ENCODE results near the gene IFITM5.
"Not testable (repeated sequence)": the region's sequence is repeated elsewhere in the genome, so short reads cannot be mapped to it uniquely, and the experiment has no call there.

Gene IFITM5

DNA sequence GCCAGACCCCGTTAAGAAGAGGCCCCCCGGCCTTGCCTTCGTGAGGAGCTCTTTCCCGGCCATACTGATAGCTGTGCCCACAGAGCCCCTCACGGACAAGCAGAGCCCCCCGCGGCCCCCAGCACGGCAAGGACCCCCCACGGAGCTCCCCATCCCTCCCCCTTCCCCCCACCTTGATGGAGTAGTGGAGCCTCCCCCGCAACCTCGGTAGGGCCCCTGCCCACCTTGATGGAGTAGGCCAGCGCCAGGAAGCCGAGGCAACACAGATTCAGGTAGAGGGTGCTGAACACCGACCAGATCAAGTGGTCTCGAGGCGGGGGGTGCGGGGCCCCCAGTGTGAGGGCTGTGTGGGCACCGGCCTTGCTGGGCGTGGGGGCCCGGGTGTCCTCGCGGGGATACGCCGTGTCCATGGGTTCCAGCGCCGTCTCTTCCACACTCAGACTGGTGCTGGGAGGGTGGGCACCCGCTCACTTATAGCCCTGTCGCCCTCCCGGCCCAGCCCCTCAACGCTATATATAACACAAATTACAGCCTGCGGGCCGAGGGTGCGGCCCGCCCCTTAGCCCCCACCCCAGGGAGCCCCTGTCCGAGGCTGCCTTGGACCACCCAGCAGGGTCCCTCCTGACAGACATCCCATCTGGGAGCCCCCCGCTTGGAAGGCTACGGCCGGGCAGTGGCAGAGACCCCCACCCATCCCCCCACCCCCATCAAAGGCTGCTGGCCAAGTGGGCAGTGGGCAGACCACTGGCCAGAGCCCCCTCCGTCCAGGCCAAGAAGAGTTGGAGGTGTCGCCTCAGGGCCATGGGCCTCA, at the start of gene IFITM5:
IFITM5 (minus strand) TSS at position 446 of the 811 bp plus-strand sequence; CDS start at position 410, 36 bp downstream.
- no peak for DNase-seq

DNA sequence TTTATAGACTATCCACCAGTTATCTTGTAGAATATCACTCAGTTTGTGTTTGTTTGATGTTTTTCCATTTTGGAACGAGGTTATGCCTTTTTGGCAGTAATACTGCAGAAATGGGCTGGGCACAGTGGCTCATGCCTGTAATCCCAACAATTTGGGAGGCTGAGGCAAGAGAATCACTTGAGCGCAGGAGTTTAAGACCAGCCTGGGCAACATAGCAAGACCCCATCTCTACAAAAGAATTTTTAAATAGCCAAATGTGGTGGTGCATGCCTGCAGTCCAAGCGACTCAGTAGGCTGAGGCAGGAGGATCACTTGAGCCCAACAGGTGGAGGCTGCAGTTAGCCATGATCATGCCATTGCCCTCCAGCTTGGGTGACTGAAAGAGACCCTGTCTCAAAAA, 47.2 kb upstream of the IFITM5 start:
- no peak for DNase-seq

DNA sequence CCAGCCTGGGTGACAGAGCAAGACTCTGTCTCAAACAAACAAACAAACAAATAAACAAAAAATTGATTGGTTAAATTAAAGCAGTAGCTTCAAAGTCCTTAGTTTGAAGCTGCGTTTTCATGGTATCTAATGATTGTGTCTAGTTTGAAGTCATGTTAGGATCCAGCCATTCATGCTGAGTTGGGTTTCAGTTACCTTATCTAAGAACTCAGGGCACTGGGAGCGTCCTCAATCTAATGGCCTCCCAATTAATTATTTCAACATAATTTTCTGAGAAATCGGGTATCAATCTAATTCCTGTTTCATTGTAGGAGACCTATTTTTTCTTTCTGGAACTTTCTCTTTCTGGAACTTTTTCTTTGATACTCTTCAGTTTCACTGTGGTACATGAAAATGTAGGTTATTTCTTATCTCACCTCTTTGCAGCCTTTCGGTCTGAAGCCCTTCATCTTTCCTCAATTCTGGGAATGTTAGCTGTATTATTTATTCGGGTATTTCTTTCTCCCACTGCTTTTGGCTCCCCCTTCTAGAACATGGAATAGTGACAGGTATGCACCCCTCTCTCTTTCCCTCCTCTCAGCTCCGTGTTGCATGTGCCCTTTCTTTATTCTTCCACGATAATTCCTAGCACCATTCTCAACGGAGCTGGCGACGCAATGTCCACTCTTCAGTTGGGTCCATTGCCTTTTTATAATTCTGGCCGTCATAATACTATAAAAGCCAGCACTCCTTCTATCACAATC, 45.7 kb upstream of the IFITM5 start:
- DNase-seq, result no peak

DNA sequence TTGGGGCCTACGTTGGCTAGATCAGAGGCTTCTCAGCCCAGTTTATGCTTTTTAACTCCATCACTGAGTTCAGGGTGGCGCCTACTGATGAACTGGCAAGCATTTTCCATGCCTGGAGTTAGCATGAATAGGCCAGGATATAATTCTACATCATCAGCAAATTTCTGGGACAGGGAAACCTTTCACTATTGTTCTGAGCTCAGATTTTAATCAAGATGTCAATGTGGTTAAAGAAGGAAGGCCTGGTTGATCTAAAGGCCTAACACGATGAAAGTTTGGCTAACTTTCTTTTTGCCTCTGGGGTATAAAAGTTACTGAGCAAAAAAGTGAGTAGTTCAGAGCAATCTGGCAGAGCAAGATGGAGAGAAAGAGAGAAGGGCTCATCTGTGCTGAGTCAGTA, 43.0 kb upstream of the IFITM5 start:
- DNase-seq, result no peak

DNA sequence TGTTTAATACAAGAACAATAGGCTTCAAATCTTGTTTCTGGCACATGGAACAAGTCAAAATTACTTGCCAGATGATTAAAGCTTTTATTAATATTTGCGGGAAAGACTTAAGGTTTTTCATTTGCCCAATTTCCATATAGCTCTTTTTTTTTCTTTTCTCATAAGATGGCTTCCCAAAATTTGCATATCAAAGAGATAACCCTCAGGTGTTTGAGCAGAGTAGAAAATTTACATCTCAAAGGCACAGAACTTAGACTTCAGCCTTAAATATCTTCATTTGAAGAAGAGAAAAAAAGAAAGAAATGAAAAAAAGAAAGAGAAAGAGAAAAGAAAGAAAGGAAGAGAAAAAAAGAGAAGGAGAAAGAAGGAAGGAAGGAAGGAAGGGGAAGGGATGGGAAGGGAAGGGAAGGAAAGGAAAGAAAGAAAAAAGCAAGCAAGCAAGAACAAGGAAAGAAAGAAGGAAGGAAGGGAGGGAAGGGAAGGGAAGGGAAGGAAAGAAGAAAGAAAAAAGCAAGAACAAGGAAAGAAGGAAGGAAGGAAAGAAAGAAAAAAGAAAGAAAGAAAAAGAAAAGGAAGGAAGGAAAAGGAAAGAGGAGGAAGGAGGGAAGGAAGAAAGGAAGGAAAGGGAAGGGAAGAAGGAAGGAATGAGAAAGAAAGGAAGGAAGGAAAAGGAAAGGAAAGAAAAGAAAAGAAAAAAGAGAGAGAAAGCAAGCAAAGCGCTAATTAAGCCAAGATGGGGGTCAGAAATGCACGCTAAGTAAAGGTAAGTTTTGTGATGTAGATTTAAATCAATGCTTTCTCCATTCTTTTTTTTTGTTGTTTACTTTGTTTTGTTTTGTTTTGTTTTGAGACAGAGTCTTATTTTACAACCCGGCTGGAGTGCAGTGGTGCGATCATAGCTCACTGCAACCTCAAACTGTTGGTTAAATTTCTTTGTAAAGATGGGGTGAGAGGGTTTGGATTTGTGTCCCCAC, 41.5 kb upstream of the IFITM5 start:
- no peak for DNase-seq

DNA sequence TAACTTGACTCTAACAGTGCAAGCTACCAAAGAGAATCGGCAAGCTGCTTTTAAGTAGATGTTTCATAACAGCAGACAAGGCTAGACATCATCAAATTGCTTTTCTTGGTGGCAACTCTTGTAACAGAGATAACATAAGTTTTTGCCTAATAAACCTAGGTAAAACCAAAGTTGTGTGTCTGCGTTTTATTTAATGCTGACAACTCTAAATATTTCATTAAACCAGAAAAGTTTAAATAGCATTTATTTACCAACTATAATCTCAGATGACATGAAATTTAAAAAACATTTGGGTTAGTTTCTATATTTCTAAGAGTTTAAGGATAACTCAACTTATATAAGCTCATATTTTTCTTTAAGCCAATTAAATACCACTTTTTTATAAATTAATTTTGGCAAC, 40.6 kb upstream of the IFITM5 start:
- no peak for DNase-seq

DNA sequence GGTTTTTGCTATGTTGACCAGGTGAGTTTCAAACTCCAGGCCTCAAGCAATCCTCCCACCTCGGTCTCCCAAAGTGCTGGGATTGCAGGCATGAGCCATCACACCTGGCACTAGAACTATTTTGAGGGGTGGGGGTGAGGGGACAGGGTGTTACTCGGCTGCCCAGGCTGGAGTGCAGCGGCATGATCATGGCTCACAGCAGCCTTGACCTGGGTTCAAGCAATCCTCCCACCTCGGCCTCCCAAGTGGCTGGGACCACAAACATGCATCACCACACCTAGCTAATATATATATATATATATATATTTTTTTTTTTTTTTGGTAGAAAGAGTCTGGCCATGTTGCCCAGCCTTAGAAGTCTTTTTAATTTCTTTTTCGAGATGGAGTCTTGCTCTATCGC, 38.4 kb upstream of the IFITM5 start:
- no peak for DNase-seq

DNA sequence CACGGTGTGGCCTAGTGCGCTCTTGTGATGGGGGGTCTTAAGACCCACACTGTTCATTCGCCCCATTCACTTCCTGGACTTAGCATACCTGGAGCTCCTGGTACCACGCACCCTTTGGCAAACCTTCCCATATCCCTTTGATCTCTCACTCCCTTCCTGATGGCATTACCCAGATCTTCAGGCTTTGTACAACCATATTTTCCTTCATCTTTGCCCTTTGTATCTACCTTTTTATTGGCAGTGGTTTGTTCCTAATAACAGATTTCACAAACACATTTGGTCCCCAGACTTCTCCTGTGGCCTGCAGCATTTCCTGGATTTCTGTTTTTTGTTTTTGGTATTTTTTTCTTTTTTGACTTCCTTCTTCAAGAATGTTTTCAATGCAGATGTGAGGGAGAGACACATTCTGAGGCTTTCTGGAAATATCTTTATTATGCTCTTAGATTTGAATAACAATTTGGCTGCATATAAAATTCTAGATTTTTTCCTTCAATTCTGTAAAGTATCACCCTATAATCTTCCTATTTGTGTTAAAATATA, 37.4 kb upstream of the IFITM5 start:
- no peak for DNase-seq

DNA sequence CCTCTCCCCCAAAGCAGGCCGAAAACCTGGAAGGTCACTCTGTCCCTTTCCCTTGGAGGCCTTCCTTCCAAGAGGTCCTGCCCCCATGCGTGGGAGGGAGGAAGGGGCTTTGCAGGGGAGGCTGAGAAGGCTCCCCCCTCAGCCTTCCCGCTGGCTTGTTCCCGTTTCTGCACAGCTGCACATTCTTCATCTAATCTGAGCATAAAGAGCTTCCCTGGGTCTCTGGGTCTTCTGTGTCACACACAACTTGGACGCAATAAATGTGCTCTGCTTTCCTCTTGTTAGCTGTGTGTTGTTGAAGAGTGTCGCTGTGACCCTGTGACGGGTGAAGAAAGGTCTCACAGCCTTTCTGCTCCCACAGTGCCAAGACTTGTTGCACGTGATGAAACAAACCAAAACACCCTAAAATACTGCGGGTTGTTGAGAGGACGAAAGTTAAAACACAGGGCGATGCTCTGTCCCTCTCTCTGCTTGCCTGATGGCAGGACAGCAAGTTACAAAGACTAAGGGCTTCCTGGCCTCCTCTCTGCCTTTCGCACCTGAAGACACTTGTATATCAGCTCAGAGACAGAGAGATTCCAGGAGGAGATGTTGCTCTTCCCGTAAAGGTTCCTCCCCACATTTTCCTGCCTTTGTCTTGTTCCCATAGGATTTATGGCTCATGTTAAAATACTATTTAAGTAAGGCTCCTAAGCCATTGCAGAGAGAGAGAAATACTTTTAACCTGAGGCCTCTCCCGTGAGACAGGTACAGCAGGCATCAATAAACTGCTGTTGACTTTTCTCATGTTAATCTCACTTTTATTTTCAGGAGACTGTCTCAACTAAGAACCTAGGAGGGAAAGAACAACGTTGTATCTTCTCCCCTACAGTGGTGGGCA, 36.7 kb upstream of the IFITM5 start:
- no peak for DNase-seq

DNA sequence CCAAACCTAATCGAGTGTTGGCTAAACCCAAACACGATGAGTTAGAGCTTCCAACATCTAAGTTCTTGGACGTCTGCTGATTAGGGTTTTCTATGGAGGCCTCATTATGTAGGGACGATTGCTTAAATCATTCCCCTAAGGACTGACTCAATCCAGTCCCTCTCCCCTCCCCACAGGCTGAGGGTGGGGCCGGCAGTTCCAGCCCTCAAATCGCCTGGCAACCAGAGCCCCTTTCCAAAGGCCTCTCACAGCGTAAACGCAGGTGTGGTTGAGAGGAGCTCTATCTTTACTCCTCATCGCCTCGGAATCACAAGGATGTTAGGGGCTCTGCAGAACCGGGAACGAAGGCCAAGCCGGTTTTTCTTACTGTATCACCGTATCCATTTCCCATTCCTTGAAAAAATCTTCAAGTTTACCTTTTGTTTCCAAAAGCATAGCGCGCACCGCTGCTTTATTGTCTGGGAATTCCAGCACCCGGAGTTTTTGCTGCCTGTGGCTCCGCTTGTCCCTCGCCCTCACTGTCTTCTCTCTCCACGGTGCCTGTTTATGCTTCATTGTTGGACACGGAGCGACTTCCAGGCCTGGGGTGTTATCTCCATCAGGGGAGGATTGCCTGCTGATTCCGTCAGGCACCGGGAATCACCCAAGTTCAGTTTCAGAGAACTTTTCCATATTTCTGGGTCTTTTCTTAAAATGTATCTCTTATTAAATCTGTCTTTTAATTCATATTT, 35.1 kb upstream of the IFITM5 start:
- DNase-seq, result no peak

DNA sequence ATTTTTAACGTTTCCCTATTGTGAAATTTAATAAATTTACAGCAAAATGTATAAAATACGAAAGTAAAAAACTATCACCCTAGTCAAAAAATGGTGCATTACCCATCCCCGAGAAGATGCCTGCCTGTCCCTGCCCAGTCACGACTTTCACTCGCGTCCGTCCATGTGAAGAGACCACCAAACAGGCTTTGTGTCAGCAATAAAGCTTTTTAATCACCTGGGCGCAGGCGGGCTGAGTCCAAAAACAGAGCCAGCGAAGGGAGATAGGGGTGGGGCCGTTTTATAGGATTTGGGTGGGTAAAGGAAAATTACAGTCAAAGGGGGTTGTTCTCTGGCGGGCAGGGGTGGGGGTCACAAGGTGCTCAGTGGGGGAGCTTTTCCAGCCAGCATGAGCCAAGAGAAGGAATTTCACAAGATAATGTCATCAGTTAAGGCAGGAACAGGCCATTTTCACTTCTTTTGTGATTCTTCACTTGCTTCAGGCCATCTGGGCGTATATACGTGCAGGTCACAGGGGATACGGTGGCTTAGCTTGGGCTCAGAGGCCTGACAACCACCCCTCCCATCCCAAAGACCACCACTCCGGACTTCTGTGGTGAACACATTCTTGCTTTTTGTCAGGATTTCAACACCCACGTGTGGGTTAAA, 34.4 kb upstream of the IFITM5 start:
- DNase-seq, result not testable (repeated sequence)

DNA sequence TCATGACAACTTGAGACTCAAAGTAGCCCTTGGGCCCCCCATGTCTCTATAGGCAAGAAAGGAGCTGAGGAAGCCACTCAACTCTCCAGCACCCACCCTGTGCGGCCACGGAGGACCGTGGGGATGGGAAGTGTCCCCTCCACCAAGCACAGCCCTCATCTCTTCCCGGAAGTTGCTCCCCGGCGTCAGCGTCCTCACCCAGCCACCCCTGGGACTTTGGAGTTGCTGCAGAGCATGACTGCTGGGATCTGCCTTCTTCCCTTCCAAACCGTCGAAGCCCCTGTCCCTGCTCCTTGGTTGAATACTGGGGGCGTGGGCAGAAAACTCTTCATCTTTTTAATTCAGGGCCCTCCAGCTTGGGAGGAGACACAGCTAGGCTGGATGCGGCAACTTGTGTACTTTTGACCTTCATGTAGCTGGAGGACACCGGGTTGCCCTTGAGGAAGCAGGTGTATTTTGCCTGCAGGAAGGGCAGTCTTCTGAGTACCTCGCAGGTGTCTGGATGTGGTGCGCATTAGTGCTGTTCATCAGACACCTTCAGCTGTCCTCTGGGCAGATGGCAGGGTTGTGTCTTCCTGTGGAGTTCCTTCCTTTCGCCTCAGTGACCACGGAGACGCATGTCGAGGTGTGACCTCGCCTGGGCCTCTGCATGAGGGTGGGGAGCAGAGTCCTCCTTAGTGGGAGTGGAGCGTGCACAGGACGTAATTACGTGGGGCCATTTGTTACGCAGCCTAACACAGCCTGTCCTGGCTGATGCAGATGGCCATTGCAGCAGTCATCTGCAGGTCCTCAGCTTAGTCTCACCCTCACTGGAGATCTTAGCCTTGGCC, 33.5 kb upstream of the IFITM5 start:
- no peak for DNase-seq

DNA sequence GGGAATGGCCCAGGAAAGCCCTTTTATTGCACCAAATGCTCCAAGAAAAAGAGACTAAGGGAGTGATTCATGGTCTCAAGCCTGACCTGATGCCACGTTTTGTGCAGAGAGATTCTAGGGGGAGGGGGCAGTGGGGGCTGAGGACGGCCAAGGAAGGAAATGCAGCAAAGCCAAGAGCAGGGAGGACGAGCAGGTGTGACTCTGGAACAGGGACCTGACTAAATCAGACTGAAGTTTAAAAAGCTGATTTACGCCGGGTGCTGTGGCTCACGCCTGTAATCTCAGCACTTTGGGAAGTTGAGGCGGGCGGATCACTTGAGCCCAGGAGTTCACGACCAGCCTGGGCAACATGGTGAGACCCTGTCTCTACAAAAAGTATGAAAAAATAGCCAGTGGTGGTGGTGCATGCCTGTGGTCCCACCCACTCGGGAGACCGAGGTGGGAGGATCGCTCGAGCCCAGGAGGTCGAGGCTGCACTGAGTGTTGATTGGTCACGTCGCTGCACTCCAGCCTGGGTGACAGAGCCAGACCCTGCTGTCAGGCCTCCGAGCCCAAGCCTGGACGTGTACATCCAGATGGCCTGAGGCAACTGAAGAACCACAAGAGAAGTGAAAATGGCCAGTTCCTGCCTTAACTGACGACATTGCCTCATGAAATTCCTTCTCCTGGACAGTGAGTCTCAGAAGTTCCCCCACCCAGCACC, 32.2 kb upstream of the IFITM5 start:
- DNase-seq, result no peak

DNA sequence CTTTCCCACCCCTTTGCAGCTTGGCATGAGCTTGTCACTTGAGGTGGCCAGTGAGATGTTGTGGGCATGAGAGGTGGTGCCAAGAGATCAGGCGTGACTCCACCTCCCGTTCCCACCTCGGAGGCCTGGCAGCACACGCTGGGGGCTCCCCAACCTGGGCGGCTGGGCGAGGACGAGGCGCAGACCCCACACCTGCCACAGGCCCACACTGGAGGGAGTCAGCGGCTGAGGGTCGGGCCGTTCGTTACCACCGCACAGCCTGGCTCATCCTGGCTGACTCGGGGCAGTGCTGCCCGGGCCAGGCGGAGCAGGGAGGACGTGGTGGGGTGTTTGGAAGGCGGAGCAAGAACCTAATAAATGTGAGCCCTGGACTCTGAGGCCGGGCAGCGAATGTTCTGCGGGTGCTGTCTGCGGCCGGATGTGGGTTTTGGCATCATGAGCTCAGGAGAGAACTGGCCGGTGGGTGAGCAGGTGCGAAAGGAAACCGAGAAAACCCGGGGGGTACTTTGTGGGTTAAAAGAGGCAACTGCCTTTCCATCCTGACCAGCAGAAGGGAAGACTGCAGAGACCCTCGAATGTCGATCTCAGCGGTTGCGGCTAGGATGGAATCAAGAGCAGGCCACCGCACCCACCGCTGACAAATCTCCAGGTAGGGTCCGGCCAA, 31.5 kb upstream of the IFITM5 start:
- no peak for DNase-seq

DNA sequence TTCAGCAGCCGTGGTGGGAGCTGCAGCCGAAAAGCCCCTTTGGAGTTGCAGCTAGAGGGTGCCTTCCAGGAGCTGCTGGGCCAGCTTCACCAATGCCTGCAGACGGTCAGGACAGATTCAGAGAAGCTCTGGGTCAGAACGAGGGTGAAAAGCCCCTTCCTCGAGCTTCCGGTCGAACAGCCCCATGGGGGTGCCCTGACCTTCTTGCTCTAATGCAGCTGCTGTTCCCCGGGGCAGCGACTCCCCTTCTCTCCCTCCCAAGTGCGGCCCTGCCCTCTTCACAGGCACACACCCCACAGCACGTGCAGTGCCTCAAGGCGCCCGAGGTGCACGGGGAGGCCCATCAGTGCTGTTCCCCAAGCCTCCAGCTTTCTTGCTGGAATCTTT, 31.0 kb upstream of the IFITM5 start:
- no peak for DNase-seq

DNA sequence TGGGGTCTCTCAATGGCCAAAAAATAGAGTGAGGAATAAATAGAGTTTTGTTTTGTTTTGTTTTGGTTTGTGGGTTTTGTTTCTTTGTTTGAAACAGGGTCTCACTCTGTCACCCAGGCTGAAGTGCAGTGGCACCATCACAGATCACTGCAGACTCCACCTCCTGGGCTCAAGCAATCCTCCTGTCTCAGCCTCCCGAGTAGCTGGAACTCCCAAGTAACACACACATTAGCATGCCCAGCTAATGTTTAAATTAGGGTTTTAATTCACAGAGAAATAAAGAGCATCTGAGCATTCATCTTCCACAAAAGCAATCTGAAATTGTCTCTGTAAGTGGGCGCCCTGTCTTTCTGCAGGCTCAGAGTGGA, 30.5 kb upstream of the IFITM5 start:
- no peak for DNase-seq

DNA sequence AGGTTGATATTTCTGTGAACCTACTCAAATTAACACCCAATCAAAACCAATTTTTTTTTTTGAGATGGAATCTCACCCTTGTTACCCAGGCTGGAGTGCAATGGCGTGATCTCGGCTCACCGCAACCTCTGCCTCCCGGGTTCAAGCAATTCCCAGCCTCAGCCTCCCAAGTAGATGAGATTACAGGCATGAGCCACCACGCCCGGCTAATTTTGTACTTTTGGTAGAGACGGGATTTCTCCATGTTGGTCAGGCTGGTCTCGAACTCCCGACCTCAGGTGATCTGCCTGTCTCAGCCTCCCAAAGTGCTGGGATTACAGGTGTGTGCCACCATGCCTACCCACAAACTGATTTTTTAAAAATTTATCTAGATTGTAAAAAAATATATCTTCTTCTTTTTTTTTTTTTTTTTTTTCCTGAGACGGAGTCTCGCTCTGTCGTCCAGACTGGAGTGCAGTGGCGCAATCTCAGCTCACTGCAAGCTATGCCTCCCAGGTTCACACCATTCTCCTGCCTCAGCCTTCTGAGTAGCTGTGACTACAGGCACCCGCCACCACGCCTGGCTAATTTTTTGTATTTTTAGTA, 29.3 kb upstream of the IFITM5 start:
- not testable (repeated sequence) for DNase-seq

DNA sequence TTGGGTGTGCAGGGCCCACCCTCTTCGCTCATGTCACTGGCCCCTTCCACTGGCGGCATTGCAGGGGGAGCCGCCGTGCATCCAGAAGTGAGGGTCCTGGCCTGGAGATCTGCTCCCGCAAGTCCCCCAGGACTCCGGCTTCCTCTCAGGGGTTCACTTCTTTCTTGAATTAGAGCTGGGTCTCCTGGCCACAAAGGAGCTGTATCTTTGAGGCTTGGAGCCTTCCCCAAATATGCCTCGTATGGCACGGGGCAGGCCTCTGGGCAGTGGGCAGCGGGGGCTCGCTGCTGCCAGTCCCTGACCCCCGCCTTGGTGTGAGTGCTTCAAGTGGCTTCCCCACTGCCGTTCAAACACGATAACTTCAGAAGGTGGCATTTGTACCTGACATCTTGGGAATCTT, 28.7 kb upstream of the IFITM5 start:
- no peak for DNase-seq

Data from stimulated activated CD4-positive, alpha-beta T cell treated with anti-CD3 and anti-CD28 coated beads, Interleukin-2, amount 100 ng/mL, for 24 hours (primary cell).